Measurements from ENCODE around the gene TPT1.
A peak's percentile ranks its signal among the peaks of the same experiment; 100 is the strongest.
"Not testable (repeated sequence)": the region's sequence is repeated elsewhere in the genome, so short reads cannot be mapped to it uniquely, and the experiment has no call there.

The TPT1 gene

DNA sequence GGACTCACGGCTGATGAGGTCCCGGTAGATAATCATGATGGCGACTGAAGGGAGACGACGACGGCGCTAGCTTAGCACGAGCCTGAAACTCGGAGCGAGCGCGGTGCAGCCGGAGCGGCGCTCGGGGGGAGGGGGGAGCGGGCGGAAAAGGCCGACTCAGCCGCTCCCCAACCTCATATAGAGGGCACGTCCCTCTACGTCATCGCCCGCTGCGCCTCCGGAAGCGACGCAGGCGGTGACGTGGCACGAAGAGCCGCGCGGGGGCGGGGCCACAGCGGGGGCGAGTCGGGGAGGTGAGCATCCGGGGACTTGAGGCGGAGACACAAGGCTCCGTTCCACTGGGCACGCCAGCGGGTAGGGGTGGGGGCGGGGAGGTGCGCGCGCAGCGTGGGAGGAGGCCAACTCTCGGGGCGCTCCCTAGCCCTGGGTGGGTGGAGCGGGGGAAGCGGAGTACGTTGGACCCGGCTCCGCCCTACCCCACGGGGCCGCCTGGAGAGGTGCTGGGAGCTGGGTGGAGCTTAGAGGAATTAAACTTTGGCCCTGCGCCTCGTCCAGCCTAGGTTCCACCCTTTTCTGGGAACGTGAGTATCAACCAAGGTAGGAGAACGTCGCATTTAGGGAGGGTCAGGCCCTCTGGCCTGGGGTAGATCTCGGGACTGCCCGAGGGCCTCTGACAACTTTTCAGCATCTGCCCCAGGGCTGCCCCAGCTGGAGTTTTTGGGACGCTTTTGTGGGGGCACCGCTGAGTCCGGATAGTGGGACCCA is at the start of gene TPT1:
Gene TPT1 (minus strand): TSS at position 150 of the 765 bp plus-strand sequence. CDS start 114 bp downstream, at position 36.
- peak; percentile 100 for DNase-seq (ENCODE audit: low read depth)

DNA sequence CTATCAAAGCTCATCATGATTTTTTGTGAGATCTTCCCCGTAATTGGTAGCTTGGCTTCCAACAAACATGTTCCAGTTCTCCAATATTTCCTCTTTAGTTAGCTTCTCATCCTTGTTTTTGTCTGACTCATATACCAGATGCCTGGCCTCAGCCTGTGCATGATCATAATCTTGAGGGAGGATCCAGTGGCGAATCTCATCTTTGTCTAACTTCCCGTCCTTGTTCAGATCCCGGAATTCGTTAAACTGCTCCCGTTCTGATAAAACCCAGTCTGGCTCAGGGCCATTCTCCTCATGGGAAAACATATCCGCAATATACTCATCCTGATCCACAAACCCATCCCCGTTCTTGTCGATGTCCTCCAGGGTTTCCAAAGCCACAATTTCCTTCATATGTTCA is 49.4 kb upstream of the TPT1 start:
- not testable (repeated sequence) for DNase-seq (ENCODE audit: low read depth)

DNA sequence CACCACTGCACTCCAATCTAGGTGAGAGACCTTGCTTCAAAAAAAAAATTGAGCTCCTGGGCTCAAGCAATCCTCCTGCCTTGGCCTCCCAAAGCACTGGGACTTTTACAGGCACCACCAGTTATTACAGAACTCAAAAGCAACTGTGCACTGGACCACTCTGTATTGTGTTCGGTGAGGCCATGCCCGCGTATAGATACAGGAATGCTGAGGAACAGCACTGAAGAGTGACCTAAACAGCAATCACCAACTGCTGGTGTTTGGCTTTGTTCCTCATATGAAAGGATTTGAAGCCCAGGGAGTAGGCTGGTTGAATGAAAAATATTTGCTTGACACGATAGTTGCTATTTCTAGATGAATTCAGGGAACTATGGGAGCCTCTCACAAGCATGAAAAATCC is 47.7 kb upstream of the TPT1 start:
- DNase-seq (ENCODE audit: low read depth) = no peak

DNA sequence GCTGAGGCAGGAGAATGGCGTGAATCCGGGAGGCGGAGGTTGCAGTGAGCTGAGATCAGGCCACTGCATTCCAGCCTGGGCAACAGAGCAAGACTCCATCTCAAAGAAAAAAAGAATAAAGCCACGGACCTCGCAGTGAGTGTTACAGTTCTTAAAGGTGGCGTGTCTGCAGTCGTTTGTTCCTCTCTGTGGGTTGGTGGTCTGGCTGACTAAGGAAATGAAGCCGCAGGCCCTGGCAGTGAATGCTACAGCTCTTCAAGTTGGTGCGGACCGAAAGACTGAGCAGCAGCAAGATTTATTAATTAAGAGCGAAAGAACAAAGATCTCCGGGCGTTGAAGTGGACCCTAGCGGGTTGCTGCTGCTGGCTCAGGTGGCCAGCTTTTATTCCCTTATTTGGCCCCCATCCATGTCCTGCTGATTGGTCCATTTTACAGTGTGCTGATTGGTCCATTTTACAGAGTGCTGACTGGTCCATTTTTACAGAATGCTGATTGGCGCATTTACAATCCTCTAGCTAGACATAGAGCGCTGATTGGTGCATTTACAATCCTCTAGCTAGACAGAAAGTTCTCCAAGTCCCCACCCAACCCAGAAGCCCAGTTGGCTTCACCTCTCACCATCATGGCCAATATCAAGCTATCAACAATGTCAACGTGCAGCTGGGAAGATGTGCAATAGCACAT is 46.1 kb upstream of the TPT1 start:
- DNase-seq (ENCODE audit: low read depth) = not testable (repeated sequence)

DNA sequence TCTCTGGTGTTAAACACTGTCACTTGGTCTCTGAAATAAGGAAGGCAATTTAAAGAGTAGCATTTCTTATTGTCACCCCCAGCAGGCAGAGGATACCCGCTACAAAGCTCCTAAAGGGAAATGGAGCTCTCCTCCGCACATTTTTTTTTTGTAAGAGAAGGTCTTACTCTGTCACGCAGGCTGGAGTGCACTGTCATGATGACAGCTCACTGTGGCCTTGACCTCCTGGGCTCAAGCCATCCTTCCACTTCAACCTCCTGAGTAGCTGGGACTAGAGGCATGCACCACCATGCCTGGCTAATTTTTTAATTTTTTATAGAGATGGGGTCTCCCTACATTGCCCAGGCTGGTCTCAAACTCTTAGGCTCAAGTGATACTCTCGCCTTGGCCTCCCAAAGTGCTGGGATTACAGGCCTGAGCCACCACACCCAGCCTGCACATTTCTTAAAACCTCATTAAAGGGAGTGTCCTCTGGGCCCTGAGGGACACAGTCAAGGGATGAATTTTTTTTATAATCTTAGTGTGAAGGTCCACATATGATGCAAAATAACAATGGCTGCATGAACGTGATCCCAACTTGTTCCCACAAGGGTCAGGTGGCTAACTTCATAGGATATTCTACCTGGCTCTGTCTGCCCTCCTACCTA is 45.0 kb upstream of the TPT1 start:
- DNase-seq (ENCODE audit: low read depth) = no peak

DNA sequence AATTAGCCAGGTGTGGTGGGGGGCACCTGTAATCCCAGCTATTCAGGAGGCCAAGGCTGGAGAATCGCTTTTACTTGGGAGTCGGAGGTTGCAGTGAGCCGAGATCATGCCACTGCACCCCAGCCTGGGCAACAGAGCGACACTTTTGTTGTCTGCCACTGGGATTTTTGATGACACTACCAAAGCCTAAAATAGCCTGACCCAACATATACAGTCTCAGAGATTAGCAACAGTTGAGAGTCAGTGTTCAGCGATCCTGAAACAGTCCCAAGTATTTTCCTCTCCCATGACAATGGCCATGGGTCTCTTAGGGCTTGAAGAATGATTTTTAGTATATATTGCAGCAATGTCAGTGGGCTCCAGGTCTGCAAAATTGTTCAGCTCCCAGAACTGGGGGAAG is 44.3 kb upstream of the TPT1 start:
- no peak for DNase-seq (ENCODE audit: low read depth)

DNA sequence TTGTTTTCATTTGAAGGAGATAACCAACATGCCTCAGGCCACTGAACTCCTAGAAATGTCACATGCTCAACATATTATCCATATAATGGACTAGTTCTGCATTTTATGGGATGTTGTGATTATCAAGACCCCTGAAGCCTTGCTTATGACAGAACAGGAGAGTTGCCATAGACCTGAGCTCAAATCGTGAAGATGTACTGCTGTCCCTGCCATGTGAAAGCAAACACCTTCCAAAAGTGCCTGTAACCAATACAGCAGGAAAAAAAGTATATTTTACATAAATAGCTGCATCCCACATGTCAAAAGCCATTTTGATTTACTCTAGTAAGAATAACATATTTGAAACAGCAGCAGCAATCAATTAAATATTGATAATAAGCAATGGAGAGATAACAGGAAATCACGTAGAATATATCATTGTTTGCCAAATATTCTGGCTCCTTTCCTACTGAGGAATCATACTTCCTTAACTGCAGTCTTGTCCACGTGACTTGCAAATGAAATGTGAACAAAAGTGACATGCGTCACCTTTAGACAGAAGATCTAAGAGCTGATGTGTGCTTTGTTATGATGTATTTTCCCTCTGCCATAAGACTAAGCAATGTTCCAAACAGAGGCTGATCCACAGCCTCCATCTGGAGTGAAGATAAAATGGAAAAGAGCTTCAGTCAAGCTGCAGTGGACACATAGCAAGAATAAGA is 43.6 kb upstream of the TPT1 start:
- DNase-seq (ENCODE audit: low read depth) = no peak

DNA sequence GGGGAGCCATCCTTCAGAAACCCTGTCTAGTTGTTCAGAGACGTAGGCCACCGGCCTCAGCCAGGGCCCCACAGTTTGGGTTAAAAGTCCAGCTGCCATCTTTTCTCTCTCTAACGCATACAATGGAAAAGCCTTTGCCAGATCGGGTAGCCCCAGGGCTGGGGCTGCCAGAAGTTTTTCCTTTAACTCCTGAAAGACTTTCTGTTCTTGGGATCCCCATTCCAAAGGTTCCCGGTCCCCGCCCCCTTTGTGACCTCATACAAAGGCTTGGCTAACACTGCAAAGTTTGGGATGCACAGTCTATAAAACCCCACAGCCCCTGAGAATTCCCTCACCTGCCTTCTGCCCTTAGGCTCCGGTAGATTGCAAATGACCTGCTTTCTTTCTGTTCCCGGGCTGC is 41.8 kb upstream of the TPT1 start:
- not testable (repeated sequence) for DNase-seq (ENCODE audit: low read depth)

DNA sequence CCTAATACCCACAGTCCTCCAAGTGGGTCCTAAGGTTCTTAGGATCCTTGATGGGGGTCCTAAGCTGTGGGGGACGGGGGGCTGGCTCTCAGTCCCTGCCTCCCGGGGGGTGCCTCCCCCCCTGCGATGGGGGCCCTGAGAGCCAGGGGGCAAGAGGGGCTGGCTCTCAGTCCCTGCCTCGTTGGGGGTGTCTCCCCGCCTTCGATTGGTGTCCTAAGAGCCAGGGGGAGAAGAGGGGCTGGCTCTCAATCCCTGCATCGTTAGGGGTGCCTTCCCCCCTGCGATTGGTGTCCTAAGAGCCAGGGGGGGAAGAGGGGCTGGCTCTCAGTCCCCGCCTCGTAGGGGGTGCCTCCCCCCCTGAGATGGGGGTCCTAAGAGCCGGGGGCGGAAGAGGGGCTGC is 40.2 kb upstream of the TPT1 start:
- DNase-seq (ENCODE audit: low read depth) = no peak

DNA sequence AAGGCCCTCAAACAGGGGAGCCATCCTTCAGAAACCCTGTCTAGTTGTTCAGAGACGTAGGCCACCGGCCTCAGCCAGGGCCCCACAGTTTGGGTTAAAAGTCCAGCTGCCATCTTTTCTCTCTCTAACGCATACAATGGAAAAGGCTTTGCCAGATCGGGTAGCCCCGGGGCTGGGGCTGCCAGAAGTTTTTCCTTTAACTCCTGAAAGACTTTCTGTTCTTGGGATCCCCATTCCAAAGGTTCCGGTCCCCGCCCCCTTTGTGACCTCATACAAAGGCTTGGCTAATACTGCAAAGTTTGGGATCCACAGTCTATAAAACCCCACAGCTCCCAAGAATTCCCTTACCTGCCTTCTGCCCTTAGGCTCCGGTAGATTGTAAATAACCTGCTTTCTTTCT is 39.7 kb upstream of the TPT1 start:
- not testable (repeated sequence) for DNase-seq (ENCODE audit: low read depth)

DNA sequence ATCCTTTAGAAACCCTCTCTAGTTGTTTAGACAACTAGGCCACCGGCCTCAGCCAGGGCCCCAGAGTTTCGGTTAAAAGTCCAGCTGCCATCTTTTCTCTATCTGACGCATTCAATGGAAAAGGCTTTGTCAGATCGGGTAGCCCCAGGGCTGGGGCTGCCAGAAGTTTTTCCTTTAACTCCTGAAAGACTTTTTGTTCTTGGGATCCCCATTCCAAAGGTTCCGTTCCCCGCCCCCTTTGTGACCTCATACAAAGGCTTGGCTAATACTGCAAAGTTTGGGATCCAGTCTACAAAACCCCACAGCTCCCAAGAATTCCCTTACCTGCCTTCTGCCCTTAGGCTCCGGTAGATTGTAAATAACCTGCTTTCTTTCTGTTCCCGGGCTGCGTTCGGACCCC is 38.5 kb upstream of the TPT1 start:
- DNase-seq (ENCODE audit: low read depth) = not testable (repeated sequence)

DNA sequence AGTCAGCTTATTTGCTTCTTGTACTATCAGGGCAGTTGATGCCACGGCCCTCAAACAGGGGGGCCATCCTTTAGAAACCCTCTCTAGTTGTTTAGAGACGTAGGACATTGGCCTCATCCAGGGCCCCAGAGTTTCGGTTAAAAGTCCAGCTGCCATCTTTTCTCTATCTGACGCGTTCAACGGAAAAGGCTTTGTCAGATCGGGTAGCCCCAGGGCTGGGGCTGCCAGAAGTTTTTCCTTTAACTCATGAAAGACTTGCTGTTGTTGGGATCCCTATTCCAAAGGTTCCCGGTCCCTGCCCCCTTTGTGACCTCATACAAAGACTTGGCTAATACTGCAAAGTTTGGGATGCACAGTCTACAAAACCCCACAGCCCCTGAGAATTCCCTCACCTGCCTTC is 37.8 kb upstream of the TPT1 start:
- DNase-seq (ENCODE audit: low read depth) = not testable (repeated sequence)

DNA sequence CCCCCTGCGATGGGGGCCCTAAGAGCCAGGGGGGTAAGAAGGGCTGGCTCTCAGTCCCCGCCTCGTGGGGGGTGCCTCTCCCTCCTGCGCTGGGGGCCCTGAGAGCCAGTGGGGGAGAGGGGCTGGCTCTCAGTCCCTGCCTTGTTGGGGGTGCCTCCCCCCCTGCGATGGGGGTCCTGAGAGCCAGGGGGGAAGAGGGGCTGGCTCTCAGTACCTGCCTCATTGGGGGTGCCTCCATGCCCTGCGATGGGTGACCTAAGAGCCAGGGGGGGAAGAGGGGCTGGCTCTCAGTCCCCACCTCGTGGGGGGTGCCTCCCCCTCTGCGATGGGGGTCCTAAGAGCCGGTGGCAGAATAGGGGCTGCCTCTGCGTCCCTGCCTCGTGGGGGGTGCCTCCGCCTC is 36.3 kb upstream of the TPT1 start:
- not testable (repeated sequence) for DNase-seq (ENCODE audit: low read depth)

DNA sequence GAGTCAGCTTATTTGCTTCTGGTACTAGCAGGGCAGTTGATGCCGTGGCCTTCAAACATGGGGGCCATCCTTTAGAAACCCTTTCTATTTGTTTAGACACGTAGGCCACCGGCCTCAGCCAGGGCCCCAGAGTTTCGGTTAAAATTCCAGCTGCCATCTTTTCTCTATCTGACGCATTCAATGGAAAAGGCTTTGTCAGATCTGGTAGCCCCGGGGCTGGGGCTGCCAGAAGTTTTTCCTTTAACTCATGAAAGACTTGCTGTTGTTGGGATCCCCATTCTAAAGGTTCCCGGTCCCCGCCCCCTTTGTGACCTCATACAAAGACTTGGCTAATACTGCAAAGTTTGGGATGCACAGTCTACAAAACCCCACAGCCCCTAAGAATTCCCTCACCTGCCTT is 35.7 kb upstream of the TPT1 start:
- not testable (repeated sequence) for DNase-seq (ENCODE audit: low read depth)

DNA sequence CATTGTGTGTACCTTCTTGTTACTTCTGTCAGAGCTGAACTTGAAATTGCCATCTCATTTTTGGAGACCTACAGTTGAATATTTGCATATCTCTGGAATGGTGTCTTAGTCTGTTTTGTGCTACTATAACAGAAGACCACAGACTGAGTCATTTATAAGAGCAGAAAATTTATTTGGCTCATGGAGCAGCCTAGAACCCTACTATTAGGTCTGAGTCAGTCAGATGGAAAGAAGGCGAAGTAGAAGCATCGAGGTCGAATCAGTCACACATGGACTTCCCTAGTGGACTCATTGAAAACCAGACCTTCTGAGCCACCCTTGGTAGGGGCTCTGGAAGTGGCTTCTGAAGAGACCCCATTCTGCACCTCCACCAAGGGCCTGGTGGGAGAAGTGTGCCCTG is 33.9 kb upstream of the TPT1 start:
- no peak for DNase-seq (ENCODE audit: low read depth)

DNA sequence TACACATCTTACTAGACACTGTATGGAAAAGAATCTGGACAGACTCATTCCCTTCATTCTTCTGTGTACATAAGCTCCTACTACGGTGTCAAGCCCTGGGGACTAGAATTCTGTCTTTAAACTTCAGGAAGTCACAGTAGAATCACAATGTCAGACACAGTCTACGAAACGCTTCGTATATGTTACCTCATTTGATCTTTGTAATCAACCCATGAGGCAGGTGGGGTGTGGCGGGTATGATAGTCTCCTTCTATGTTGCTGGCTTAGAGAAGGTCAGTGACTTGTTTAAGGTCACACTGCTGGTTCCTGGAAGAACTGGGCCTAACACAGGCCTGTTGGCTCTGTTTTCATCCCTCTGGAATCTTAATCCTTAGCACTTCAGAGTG is 32.2 kb upstream of the TPT1 start:
- no peak for DNase-seq (ENCODE audit: low read depth)

DNA sequence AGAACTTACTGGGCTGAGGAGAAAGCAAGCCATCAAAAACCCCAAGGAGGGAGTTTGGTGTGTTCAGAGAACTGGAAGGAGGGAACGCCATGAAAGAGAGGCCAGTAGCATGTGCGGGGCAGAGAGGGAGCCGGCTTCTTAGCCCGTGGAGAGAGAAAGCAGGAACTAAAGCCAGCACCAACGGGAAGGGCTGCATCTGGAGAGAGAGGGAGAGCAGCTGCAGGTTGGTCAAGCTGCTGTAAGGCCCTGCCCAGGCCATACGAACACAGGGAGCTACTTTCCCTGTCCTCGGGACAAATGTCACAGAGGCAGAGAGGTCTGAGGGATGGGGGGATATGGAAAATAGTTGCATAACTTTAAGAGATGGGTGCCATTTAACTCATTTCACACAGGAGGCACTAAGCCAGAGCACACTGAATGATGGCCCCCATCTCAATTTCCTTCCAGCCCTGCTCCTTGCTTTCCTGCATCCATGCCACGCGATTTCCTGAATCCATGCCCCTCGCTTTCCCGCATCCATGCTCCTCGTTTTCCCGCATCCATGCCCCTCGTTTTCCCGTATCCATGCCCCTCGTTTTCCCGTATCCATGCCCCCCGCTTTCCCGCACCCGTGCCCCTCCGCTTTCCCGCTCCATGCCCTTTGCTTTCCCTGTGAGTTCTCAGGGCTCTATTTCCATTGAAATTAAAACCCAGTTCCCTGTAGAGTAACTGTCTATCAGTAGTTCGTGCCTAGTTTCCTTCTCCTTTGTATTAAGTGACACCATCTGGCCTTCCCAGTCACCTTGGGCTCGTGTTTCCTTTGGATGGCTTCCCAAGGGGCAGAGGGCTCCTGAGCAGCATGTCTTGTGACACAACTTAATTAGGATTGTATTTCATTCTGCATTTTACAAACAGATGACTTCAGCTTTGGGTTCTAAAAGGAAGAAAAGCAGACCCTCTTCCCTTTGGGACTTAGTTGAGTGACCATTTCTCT is 31.5 kb upstream of the TPT1 start:
- no peak for DNase-seq (ENCODE audit: low read depth)

DNA sequence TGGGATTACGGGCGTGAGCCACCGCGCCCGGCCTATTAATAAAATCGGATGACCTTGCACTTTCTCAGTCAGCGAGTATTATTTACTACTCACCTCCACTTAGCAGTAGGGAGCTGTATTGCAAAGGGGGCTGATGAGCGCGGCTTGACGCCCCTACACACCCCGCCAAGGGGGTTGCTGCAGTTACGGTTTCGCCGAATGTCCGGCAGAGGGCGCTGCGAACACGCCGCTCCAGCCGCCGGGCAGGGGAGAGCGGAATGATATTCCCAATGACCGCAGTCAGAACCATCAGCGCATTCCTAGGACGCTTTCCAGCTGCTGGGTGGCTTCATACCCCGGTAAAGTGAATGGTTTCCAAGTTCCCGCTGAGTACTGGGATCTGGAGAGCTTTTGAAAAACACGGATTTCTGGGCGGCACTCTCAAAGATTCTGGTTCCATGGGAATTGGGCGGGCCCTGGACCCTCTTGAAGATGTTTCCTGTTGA is 30.0 kb upstream of the TPT1 start:
- peak; percentile 21 for DNase-seq (ENCODE audit: low read depth)

DNA sequence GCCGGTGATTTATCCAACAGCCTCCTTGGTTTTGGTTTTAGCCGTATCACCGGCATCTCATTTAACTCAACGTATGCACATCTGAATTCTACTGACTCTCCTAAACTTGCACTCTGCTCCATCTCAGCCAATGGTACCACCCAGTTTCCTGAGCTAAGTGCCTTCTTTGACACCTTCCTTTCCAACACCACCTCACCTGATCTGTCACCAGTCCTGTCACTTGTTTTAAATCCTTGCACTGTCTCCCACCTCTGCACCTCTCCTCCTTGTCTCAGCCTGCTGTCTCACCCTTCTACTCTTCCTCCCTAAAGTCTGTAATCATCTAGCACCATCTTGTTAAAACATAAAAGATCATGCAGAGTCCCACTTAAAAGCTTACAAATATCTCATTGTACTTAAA is 28.1 kb upstream of the TPT1 start:
- DNase-seq (ENCODE audit: low read depth) = no peak

DNA sequence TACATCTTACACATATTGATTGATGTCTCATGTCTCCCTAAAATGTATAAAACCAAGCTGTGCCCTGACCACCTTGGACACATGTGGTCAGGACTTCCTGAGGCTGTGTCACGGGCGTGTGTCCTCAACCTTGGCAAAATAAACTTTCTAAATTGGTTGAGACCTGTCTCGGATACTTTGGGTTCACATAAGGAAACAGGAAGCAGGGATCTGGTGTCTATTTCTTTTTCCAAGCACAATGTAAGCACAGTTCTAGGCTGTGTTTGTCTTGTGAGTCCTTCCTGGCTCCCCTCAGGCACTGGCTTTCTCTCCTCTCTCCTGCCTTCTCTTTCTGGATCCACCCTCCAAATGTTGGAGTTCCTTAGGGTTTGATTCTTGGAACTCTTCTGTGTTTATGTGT is 27.6 kb upstream of the TPT1 start:
- DNase-seq (ENCODE audit: low read depth) = no peak

DNA sequence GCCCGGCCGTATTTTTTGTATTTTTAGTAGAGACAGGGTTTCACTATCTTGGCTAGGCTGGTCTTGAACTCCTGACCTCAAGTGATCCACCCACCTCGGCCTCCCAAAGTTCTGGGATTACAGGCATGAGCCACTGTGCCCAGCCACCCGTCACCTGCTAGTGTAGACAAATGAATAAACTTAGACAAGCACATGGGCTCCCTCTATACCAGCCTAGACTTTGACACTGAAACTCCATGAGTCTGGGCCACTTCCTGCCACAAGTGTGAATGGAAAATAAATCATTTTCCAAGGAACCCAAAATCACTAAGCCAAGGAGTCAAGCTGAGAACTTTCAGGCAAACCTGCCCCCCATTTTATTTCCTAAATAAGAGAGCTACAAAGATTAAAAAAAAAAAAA is 27.0 kb upstream of the TPT1 start:
- no peak for DNase-seq (ENCODE audit: low read depth)
